Parathyroid adenoma (tissue), 2 donors: Measurements from ENCODE around the gene TCF7L2.

ENCODE experiments used
- H2AFZ ChIP-seq: fragments of 300-600 bp; sonication (generic); one replicate; pipeline ENCODE4 v1.7.0; 2017; ENCODE audit warnings: antibody characterized with exemption, mild to moderate bottlenecking
- H3K27ac ChIP-seq: fragments of 300-600 bp; sonication (generic); one replicate; pipeline ENCODE4 v1.7.0; 2017
- H3K27me3 ChIP-seq: fragments of 300-600 bp; sonication (generic); one replicate; pipeline ENCODE4 v1.7.0; 2017; ENCODE audit warnings: low read length; ENCODE audit not compliant: control insufficient read depth, insufficient read depth
- H3K36me3 ChIP-seq: fragments of 300-600 bp; sonication (generic); one replicate; pipeline ENCODE4 v1.7.0; 2017; ENCODE audit warnings: low read length; ENCODE audit not compliant: control insufficient read depth, insufficient read depth
- H3K4me1 ChIP-seq: fragments of 300-600 bp; sonication (generic); one replicate; pipeline ENCODE4 v1.7.0; 2017; ENCODE audit warnings: control low read depth
- H3K4me2 ChIP-seq: fragments of 300-600 bp; sonication (generic); one replicate; pipeline ENCODE4 v1.7.0; 2017; ENCODE audit warnings: low read length
- H3K4me3 ChIP-seq: fragments of 300-600 bp; sonication (generic); one replicate; pipeline ENCODE4 v1.7.0; 2017; ENCODE audit warnings: low read depth, low read length
- H3K79me2 ChIP-seq: fragments of 300-600 bp; sonication (generic); one replicate; pipeline ENCODE4 v1.7.0; 2017; ENCODE audit warnings: control low read depth
- H3K9ac ChIP-seq: fragments of 300-600 bp; sonication (generic); one replicate; pipeline ENCODE4 v1.7.0; 2017; ENCODE audit warnings: mild to moderate bottlenecking
- H3K9me3 ChIP-seq: fragments of 300-600 bp; sonication (generic); one replicate; pipeline ENCODE4 v1.7.0; 2017; ENCODE audit warnings: low read length; ENCODE audit not compliant: control insufficient read depth
- CTCF ChIP-seq: fragments of 300-600 bp; sonication (generic); IDR thresholded peaks from one replicate; pipeline ENCODE4 v1.7.0; 2017; ENCODE audit warnings: antibody characterized with exemption, mild to moderate bottlenecking
- donor health status: primary hyperparathyroidism.

Gene TCF7L2

GRCh38 chr10:112953174-112954159 lies 3.4 kb downstream of the TCF7L2 start:
- no peak overlapping the region for H3K27ac ChIP-seq
- peak overlapping the region; percentile 77 for H3K4me3 ChIP-seq
- H3K36me3 ChIP-seq: no peaks in the 10 kb centered on the region
- H3K4me2 ChIP-seq: peak overlapping the region; percentile 81
- no peak overlapping the region for H3K9ac ChIP-seq
- TF ChIP-seq CTCF: no peak
- H3K4me1 ChIP-seq: peaks cover 8% of the 10 kb centered on the region
- no peaks in the 10 kb centered on the region for H3K9me3 ChIP-seq
- no peak overlapping the region for H2AFZ ChIP-seq
- H3K27me3 ChIP-seq: no peaks in the 10 kb centered on the region
- H3K79me2 ChIP-seq: peaks cover 4% of the 10 kb centered on the region

GRCh38 chr10:112954974-112955581 lies 5.0 kb downstream of the TCF7L2 start:
- Histone ChIP-seq H2AFZ (no peak overlapping the region), H3K4me1 (peaks cover 8% of the 10 kb centered on the region), H3K27ac (peak overlapping the region; percentile 18), H3K9ac (no peak overlapping the region), H3K79me2 (peaks cover 4% of the 10 kb centered on the region), H3K27me3 (no peaks in the 10 kb centered on the region), H3K4me2 (peak overlapping the region; percentile 67), H3K9me3 (no peaks in the 10 kb centered on the region), H3K36me3 (no peaks in the 10 kb centered on the region), H3K4me3 (peak overlapping the region; percentile 37)
- no peak for TF ChIP-seq CTCF

- H3K4me3 ChIP-seq: peak overlapping the region; percentile 37
- no peaks in the 10 kb centered on the region for H3K36me3 ChIP-seq
- H3K4me1 ChIP-seq: peaks cover 8% of the 10 kb centered on the region
- no peaks in the 10 kb centered on the region for H3K27me3 ChIP-seq
- H3K79me2 ChIP-seq: peaks cover 4% of the 10 kb centered on the region
- peak overlapping the region; percentile 18 for H3K27ac ChIP-seq
- TF ChIP-seq CTCF: no peak
- no peak overlapping the region for H3K9ac ChIP-seq
- no peak overlapping the region for H2AFZ ChIP-seq
- no peaks in the 10 kb centered on the region for H3K9me3 ChIP-seq
- peak overlapping the region; percentile 67 for H3K4me2 ChIP-seq
These were observed 5.8 kb downstream of the TCF7L2 start for GRCh38 chr10:112955582-112956421.

GRCh38 chr10:112956631-112957350 lies 6.7 kb downstream of the TCF7L2 start:
- Histone ChIP-seq H3K9ac (no peak overlapping the region), H3K4me3 (no peak overlapping the region), H3K4me1 (peaks cover 8% of the 10 kb centered on the region), H3K9me3 (no peaks in the 10 kb centered on the region), H3K27me3 (no peaks in the 10 kb centered on the region), H2AFZ (no peak overlapping the region), H3K4me2 (no peak overlapping the region), H3K27ac (no peak overlapping the region), H3K36me3 (no peaks in the 10 kb centered on the region), H3K79me2 (peaks cover 2% of the 10 kb centered on the region)
- no peak for TF ChIP-seq CTCF
